HG03378 (cell line): ENCODE results near the gene DDB1.

Source experiments
- ATAC-seq: cut with Tn5 transposase; IDR thresholded peaks from one replicate; pipeline ENCODE4 v1.9.1; 2021; ENCODE audit warnings: mild to moderate bottlenecking, moderate library complexity; ENCODE audit not compliant: unreplicated experiment

DDB1 gene

GRCh38 chr11:61337706-61338470, 5.0 kb upstream of the DDB1 start:
- ATAC-seq = no peak

- ATAC-seq = no peak
Observed at GRCh38 chr11:61336171-61336935, 3.4 kb upstream of the DDB1 start.

GRCh38 chr11:61335355-61335710, 2.4 kb upstream of the DDB1 start:
- no peak for ATAC-seq

GRCh38 chr11:61334434-61335354, 1.8 kb upstream of the DDB1 start:
- no peak for ATAC-seq

GRCh38 chr11:61333550-61334433, 887 bp upstream of the DDB1 start:
- peak; percentile 2 for ATAC-seq

- ATAC-seq = no peak
Observed at GRCh38 chr11:61332281-61332796, 566 bp downstream of the DDB1 start.

GRCh38 chr11:61331651-61332050, 1.3 kb downstream of the DDB1 start:
- no peak for ATAC-seq

- ATAC-seq = no peak
Observed at GRCh38 chr11:61329871-61330270, 3.0 kb downstream of the DDB1 start.

- ATAC-seq = no peak
Observed at GRCh38 chr11:61328351-61328750, 4.6 kb downstream of the DDB1 start.

GRCh38 chr11:61327669-61328071, 5.2 kb downstream of the DDB1 start:
- ATAC-seq = no peak

GRCh38 chr11:61325649-61326414, 7.1 kb downstream of the DDB1 start:
- ATAC-seq = no peak

GRCh38 chr11:61315260-61315659, 17.6 kb downstream of the DDB1 start:
- no peak for ATAC-seq

GRCh38 chr11:61310749-61311148, 22.2 kb downstream of the DDB1 start:
- no peak for ATAC-seq

- ATAC-seq = no peak
Observed at GRCh38 chr11:61309739-61310138, 23.2 kb downstream of the DDB1 start.

GRCh38 chr11:61309141-61309540, 23.8 kb downstream of the DDB1 start:
- ATAC-seq = no peak

- ATAC-seq = no peak
Observed at GRCh38 chr11:61307354-61307753, 25.6 kb downstream of the DDB1 start.

- ATAC-seq = no peak
Observed at GRCh38 chr11:61306221-61306620, 26.7 kb downstream of the DDB1 start.

- ATAC-seq = no peak
Observed at GRCh38 chr11:61305417-61305816, 27.5 kb downstream of the DDB1 start.

- ATAC-seq = no peak
Observed at GRCh38 chr11:61303725-61304124, 29.2 kb downstream of the DDB1 start.
